Activated gamma-delta T cell treated with Interleukin-2 at 50 U/mL for 16 hours (primary cell): Measurements from ENCODE around the gene IL1A.
"Not testable (repeated sequence)": the region's sequence is repeated elsewhere in the genome, so short reads cannot be mapped to it uniquely, and the experiment has no call there.

Experiments
- DNase-seq: peaks from one replicate; pipeline ENCODE4 v3.0.0-alpha.2; 2020

IL1A gene

GRCh38 chr2:112784199-112785189 is at the start of gene IL1A:
Gene IL1A (minus strand): TSS chr2:112784493. CDS start chr2:112783770, 723 bp downstream.
- DNase-seq, result no peak

GRCh38 chr2:112833976-112834375 is 49.7 kb upstream of the IL1A start:
- no peak for DNase-seq

- not testable (repeated sequence) for DNase-seq
These were observed 49.3 kb upstream of the IL1A start for GRCh38 chr2:112833639-112833931.

GRCh38 chr2:112832841-112833638 is 48.7 kb upstream of the IL1A start:
- DNase-seq, result no peak

- no peak for DNase-seq
These were observed 47.9 kb upstream of the IL1A start for GRCh38 chr2:112831946-112832840.

GRCh38 chr2:112831513-112831845 is 47.2 kb upstream of the IL1A start:
- DNase-seq, result no peak

GRCh38 chr2:112830682-112831512 is 46.6 kb upstream of the IL1A start:
- no peak for DNase-seq

- DNase-seq, result no peak
These were observed 45.8 kb upstream of the IL1A start for GRCh38 chr2:112829961-112830681.

GRCh38 chr2:112829101-112829960 is 45.0 kb upstream of the IL1A start:
- DNase-seq, result no peak

GRCh38 chr2:112828251-112828691 is 44.0 kb upstream of the IL1A start:
- DNase-seq, result no peak

GRCh38 chr2:112827604-112828185 is 43.4 kb upstream of the IL1A start:
- no peak for DNase-seq

- DNase-seq, result no peak
These were observed 42.7 kb upstream of the IL1A start for GRCh38 chr2:112827009-112827408.

- DNase-seq, result no peak
These were observed 41.4 kb upstream of the IL1A start for GRCh38 chr2:112825706-112826105.

- DNase-seq, result no peak
These were observed 40.4 kb upstream of the IL1A start for GRCh38 chr2:112824694-112825085.

GRCh38 chr2:112821682-112822081 is 37.4 kb upstream of the IL1A start:
- no peak for DNase-seq

- DNase-seq, result no peak
These were observed 36.8 kb upstream of the IL1A start for GRCh38 chr2:112821142-112821541.

- no peak for DNase-seq
These were observed 36.0 kb upstream of the IL1A start for GRCh38 chr2:112820343-112820742.

GRCh38 chr2:112819081-112819480 is 34.8 kb upstream of the IL1A start:
- DNase-seq, result no peak

- no peak for DNase-seq
These were observed 34.0 kb upstream of the IL1A start for GRCh38 chr2:112818094-112818902.
